CD4-positive, alpha-beta T cell (primary cell): ENCODE measurements around the gene AGK. TPM values are rescaled to one million over a fixed set of nuclear protein-coding genes. Genes with fewer than 3 reads are reported as not detected.

Source experiments
- ATAC-seq: fragments of 200-7000 bp; cut with Tn5 transposase; one replicate; pipeline ENCODE4 v1.10.0; 2022; ENCODE audit warnings: mild to moderate bottlenecking; ENCODE audit not compliant: poor library complexity
- CTCF ChIA-PET: fragments of 350-600 bp; sonication (Branson Sonifier 250); formaldehyde crosslinking; loops from one replicate; lab custom pipeline; 2021; ENCODE audit warnings: antibody characterized with exemption, inconsistent platforms; lab: Charles Lee
- POLR2A ChIA-PET: fragments of 350-600 bp; sonication (Branson Sonifier 250); formaldehyde crosslinking; loops from one replicate; lab custom pipeline; 2021; ENCODE audit warnings: antibody characterized with exemption, inconsistent platforms; lab: Charles Lee
- DNase-seq, 14 experiments: peaks; one replicate each; pipeline ENCODE4 v3.0.0-alpha.2; 2013 to 2020; ENCODE audit warnings: mixed read lengths in 2 of 14
- H3K27ac ChIP-seq, 2 donors: one replicate each; pipeline versions ENCODE4 v1.5.1 to v1.7.0; 2013; ENCODE audit warnings: low read length in 2 of 2, low read depth in 1 of 2, mild to moderate bottlenecking in 1 of 2
- H3K27me3 ChIP-seq, 2 experiments: 1 replicate in 1 of 2; 2 replicates in 1 of 2; pipeline versions ENCODE4 v1.6.1 to v1.7.0; 2013; ENCODE audit warnings: low read length in 2 of 2, control low read depth in 1 of 2, mild to moderate bottlenecking in 1 of 2, moderate library complexity in 1 of 2; ENCODE audit not compliant: insufficient read depth in 2 of 2, control insufficient read depth in 1 of 2
- H3K36me3 ChIP-seq: one replicate; pipeline ENCODE4 v1.6.1; 2013; ENCODE audit warnings: low read length, control low read depth; ENCODE audit not compliant: insufficient read depth
- H3K4me1 ChIP-seq: one replicate; pipeline ENCODE4 v1.6.1; 2013; ENCODE audit warnings: low read length, control low read depth; ENCODE audit not compliant: insufficient read depth
- H3K4me3 ChIP-seq: one replicate; pipeline ENCODE4 v1.5.1; 2013; ENCODE audit warnings: mild to moderate bottlenecking, low read length, moderate library complexity
- H3K9me3 ChIP-seq, 2 experiments: 1 replicate in 1 of 2; 2 replicates in 1 of 2; pipeline versions ENCODE4 v1.6.1 to v1.7.0; 2013; ENCODE audit warnings: low read length in 2 of 2, mild to moderate bottlenecking in 2 of 2, control low read depth in 1 of 2, moderate library complexity in 1 of 2; ENCODE audit not compliant: control insufficient read depth in 1 of 2, insufficient read depth in 1 of 2
- H3K27ac Mint-ChIP-seq: one replicate; pipeline ENCODE4 v1.8.0; 2020; ENCODE audit warnings: mixed read lengths
- H3K27me3 Mint-ChIP-seq: one replicate; pipeline ENCODE4 v1.8.0; 2021; ENCODE audit warnings: mixed read lengths
- H3K36me3 Mint-ChIP-seq: one replicate; pipeline ENCODE4 v1.8.0; 2021; ENCODE audit warnings: low read depth, mixed read lengths
- H3K4me1 Mint-ChIP-seq: one replicate; pipeline ENCODE4 v1.8.0; 2021; ENCODE audit warnings: low read depth, mixed read lengths
- H3K4me3 Mint-ChIP-seq: one replicate; pipeline ENCODE4 v1.8.0; 2020; ENCODE audit warnings: mild to moderate bottlenecking, mixed read lengths
- H3K9me3 Mint-ChIP-seq: one replicate; pipeline ENCODE4 v1.8.0; 2020; ENCODE audit warnings: mixed read lengths
- intact Hi-C, 2 experiments: fragments of 100-400 bp; cut with DNase I in 1 of 2; cut with micrococcal nuclease in 1 of 2; formaldehyde crosslinking; loops; one replicate each; pipeline versions ENCODE4 v1.15.1 to v1.9.0; 2023 to 2025; cut with DNase I, micrococcal nuclease
- polyA plus RNA-seq, 2 donors: library from polyadenylated mRNA; unstranded; fragments of 120-200 nt; gene quantifications; one replicate each; pipeline ENCODE4 v1.2.1, GENCODE V29; 2013
- total RNA-seq, 174 experiments: library from RNA in 2 of 174; stranded (reverse) in 2 of 174; gene quantifications; one replicate each; pipeline ENCODE4 v1.2.3 and lab custom pipeline; 2021 to 2026
- TF ChIP-seq, protein P1 (sequence below): fragments of 200-600 bp; IDR thresholded peaks from one replicate; pipeline ENCODE4 v1.8.0; 2022; ENCODE audit warnings: antibody characterized with exemption, mild to moderate bottlenecking

Gene AGK, protein sequence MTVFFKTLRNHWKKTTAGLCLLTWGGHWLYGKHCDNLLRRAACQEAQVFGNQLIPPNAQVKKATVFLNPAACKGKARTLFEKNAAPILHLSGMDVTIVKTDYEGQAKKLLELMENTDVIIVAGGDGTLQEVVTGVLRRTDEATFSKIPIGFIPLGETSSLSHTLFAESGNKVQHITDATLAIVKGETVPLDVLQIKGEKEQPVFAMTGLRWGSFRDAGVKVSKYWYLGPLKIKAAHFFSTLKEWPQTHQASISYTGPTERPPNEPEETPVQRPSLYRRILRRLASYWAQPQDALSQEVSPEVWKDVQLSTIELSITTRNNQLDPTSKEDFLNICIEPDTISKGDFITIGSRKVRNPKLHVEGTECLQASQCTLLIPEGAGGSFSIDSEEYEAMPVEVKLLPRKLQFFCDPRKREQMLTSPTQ
- total RNA-seq (10 to 100 TPM; 18.9 to 20.5 TPM), total RNA-seq (lab: John Stamatoyannopoulos, UW) (20.4 to 131 (median 32.5) reads per million in 172 experiments)
- polyA plus RNA-seq (2013, experiment 1 of 2) = 27.3 TPM
- polyA plus RNA-seq (2013, experiment 2 of 2) = 26.8 TPM

GRCh38 chr7:141551094-141551781 is at the start of gene AGK:
TSS of gene AGK (plus strand) at chr7:141551410. CDS start at chr7:141555467, 4,057 bp downstream.
- peaks cover 8% of the 10 kb centered on the region for H3K36me3 ChIP-seq
- H3K27me3 Mint-ChIP-seq = no peaks in the 10 kb centered on the region
- H3K9me3 Mint-ChIP-seq = no peaks in the 10 kb centered on the region
- intact Hi-C loops = loop anchor here (1.0 to 10.0 kb wide), 4 partner anchors 187 to 1489 kb away; partner anchors contain the start of genes SSBP1 (in 2 of the 2), MRPS33 (in 1 of the 2) and PARP12 (in 1 of the 2)
- no peak within 1 kb of the TSS for H3K27ac ChIP-seq
- peaks cover 30% of the 10 kb centered on the region for H3K36me3 Mint-ChIP-seq
- H3K4me1 Mint-ChIP-seq = peaks cover 33% of the 10 kb centered on the region
- ATAC-seq (peak; percentile 97), DNase-seq (peak; percentile 56 to 84 (median 72))
- peak within 1 kb of the TSS; percentile 62 for H3K4me3 ChIP-seq
- no peaks in the 10 kb centered on the region for H3K9me3 ChIP-seq
- peak within 1 kb of the TSS; percentile 72 for H3K27ac Mint-ChIP-seq
- POLR2A ChIA-PET = interaction anchor here (1.4 to 2.9 kb wide), 3 partner anchors 9 to 536 kb away, joined by 6 to 28 read pairs (median 10); partner anchors contain the start of genes MRPS33 and SSBP1
- H3K27me3 ChIP-seq = no peaks in the 10 kb centered on the region
- TF ChIP-seq, protein P1, sequence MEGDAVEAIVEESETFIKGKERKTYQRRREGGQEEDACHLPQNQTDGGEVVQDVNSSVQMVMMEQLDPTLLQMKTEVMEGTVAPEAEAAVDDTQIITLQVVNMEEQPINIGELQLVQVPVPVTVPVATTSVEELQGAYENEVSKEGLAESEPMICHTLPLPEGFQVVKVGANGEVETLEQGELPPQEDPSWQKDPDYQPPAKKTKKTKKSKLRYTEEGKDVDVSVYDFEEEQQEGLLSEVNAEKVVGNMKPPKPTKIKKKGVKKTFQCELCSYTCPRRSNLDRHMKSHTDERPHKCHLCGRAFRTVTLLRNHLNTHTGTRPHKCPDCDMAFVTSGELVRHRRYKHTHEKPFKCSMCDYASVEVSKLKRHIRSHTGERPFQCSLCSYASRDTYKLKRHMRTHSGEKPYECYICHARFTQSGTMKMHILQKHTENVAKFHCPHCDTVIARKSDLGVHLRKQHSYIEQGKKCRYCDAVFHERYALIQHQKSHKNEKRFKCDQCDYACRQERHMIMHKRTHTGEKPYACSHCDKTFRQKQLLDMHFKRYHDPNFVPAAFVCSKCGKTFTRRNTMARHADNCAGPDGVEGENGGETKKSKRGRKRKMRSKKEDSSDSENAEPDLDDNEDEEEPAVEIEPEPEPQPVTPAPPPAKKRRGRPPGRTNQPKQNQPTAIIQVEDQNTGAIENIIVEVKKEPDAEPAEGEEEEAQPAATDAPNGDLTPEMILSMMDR = no peak
- peaks cover 17% of the 10 kb centered on the region for H3K4me1 ChIP-seq
- peak within 1 kb of the TSS; percentile 96 for H3K4me3 Mint-ChIP-seq
- CTCF ChIA-PET = no interaction called here

- TF ChIP-seq, protein P1 = no peak
- H3K27me3 Mint-ChIP-seq = peaks cover 39% of the 10 kb centered on the region
- POLR2A ChIA-PET = no interaction called here
These were observed 49.8 kb upstream of the AGK start for GRCh38 chr7:141501451-141501850.

DNA sequence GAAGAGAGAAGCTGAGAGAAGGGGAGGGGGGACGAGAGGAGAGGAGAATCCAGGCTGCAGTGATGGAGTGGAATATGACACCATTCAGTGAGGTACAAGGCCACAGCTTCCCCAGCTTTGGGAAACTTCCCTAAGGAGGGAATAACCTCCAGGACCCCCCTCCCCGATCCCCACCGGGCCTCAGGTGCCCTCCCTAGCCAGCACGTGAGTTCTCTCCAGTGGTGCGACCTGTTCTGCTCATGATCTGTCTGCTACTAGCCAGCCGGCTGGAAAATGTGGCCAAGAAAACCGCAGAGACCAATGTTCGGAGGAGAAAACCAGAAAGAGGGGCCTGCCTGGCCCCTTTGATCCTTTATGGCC is 39.9 kb upstream of the AGK start:
- Histone ChIP-seq H3K4me1 (peaks cover 11% of the 10 kb centered on the region), H3K27ac (no peak overlapping the region), H3K27me3 (peaks cover 24 to 28% of the 10 kb centered on the region in 2 experiments), H3K36me3 (no peaks in the 10 kb centered on the region), H3K9me3 (peaks cover 0 to 3% of the 10 kb centered on the region in 2 experiments), H3K4me3 (peak overlapping the region; percentile 38)
- peaks cover 5% of the 10 kb centered on the region for H3K9me3 Mint-ChIP-seq
- no peak for ATAC-seq
- TF ChIP-seq, protein P1 = no peak
- H3K36me3 Mint-ChIP-seq = no peaks in the 10 kb centered on the region
- H3K4me3 Mint-ChIP-seq = no peak overlapping the region
- H3K27me3 Mint-ChIP-seq = peaks cover 76% of the 10 kb centered on the region
- DNase-seq = no peak
- H3K4me1 Mint-ChIP-seq = peaks cover 11% of the 10 kb centered on the region
- intact Hi-C loops = no loop called here
- ChIA-PET POLR2A (no interaction called here), CTCF (no interaction called here)
- no peak overlapping the region for H3K27ac Mint-ChIP-seq

More at GRCh38 chr7:141501451-141501850, 49.8 kb upstream of the AGK start:
- Mint-ChIP-seq H3K4me1 (no peaks in the 10 kb centered on the region), H3K36me3 (no peaks in the 10 kb centered on the region), H3K4me3 (no peak overlapping the region), H3K27ac (no peak overlapping the region), H3K9me3 (no peaks in the 10 kb centered on the region)
- DNase-seq (no peak), ATAC-seq (no peak)
- CTCF ChIA-PET = no interaction called here
- H3K36me3 ChIP-seq = no peaks in the 10 kb centered on the region
- peaks cover 0 to 2% of the 10 kb centered on the region in 2 experiments for H3K27me3 ChIP-seq
- no peak overlapping the region for H3K27ac ChIP-seq
- intact Hi-C loops = no loop called here
- no peak overlapping the region for H3K4me3 ChIP-seq
- no peaks in the 10 kb centered on the region for H3K9me3 ChIP-seq
- H3K4me1 ChIP-seq = no peaks in the 10 kb centered on the region
